Smooth muscle cell of the brain vasculature (primary cell): Measurements from ENCODE around the gene GABRB2.

Source experiments
- DNase-seq: peaks from one replicate; pipeline ENCODE4 v3.0.0-alpha.2; 2012; ENCODE audit warnings: low read depth, low spot score

GABRB2 gene

DNA sequence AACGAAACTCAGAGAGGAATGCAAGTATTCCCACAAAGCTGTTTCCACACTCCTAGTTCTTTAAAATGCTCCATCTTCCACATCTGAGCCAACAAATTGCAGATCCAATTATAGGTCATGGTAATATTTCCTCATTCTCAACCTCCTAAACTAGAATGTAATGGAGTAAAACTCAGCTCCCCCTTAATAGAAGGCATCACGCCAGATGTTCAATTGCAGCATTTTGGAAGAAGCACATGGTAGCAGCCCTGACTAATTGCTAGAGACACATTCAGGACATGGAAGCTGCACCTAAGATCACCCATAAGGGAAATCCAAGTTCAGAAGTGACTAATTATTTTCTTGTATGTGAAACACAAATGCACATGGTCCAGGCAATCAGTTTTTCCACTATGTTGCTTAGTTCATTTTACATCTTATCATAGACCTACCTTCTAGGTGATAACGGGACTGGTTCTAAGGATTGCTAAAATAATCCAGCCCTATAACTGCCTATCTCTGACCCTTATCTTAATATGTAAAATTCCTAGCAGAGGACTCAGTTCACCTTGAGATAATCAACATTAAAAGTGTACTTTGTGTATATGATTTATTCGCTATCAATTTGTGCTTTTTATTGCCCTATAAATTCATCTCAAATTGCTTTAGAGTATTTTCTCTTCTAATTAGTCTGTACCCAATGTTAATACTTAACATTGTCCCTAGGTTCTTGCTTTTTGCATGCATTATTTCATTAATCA, 75.1 kb downstream of the GABRB2 start:
- DNase-seq, result no peak

- no peak for DNase-seq
Measured at GRCh38 chr5:161467703-161468102, 78.8 kb downstream of the GABRB2 start.

DNA sequence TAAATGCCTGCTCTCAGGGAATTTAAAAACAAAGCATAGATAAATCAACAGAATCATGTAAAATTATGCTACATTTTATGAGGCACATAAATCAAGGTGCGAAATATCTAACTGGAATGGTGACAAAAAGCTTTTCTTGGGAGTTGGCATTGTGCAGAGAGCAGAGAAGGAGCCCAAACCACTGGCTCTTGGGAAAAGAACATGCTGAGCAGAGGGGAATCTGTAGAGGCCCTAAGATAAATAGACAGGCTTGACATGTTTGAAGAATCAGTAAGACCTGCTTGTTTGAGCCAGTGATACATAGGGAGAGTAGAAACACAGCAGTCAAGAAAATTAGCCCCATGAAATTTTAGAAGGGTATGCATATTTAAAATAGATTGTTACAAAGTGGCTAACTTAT, 85.8 kb downstream of the GABRB2 start:
- no peak for DNase-seq

DNA sequence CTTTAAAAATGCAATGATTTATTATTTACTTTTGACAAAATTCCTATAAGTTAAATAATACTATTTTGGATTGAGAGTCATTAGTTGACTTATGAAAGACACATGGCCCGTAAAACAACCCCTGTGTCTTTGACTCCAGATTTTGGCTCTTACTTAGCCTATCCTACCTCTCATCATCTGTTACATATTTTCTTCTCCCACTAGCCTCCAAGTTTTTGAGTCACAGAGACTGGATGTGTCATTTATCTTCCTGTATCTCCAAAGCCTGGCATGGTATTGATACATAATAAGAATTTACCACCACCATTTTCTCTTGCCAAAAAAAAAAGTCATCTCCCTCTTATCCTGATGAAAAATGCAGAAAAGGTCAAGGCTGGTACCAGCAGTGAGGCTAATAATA, 99.9 kb downstream of the GABRB2 start:
- DNase-seq, result no peak

DNA sequence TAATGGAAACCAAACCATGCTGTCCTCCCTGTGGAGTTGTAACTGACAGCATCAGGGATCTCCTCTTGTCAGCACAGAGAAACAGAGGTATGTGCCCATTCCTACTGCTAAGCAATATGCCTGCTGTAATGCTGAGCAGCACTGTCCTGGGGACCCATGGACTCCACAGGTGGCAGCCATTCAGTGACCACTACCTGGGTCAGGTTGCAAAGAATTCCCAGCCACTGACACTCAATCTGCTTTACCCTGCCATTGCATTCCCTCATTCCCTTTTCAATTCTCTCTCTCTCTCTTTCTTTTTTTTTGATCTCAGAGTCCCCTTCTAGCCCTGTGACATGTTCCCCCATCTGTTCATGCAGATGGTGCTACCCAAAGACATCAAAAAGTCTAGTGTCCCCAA, 104.1 kb downstream of the GABRB2 start:
- no peak for DNase-seq

DNA sequence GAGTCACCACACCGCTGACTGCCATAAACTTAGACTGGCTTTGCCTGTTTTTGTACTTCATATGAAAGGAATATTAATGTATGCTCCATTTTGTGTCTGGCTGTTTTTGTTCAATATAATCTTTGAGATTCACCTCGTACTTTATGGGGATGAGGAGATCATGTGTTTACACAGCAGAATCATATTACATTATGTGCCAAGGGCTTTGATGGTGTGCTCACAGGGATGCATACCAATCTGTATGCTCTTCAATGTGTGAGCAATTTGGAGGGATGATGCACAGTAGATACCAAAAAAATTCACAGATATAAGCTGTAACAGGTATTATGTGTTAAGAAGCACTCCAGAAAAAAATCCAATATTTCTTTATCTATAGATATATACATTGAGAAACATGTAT, 113.7 kb downstream of the GABRB2 start:
- DNase-seq, result no peak

GRCh38 chr5:161431963-161432362, 114.6 kb downstream of the GABRB2 start:
- no peak for DNase-seq

- no peak for DNase-seq
Measured at GRCh38 chr5:161421067-161421466, 125.5 kb downstream of the GABRB2 start.

- no peak for DNase-seq
Measured at GRCh38 chr5:161420521-161420920, 126.0 kb downstream of the GABRB2 start.

DNA sequence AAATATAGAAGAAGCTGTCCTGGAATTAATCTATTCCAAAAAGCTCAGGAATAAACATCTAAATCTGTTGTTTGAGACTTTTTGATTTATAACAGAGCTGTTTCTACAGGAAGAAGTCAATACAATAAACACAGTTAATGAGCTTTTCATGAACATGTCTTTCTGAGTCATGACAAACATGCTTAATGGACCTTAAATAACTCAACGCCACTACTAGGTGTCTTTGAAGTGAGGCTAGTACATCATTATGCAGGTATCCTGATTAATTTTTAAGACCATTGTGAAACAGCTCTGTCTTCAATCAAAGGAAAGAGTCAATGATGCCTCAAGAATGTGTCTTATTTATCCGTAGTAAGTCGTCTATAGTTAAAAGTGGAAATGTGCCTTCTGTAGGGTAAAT, 131.6 kb downstream of the GABRB2 start:
- DNase-seq, result no peak

DNA sequence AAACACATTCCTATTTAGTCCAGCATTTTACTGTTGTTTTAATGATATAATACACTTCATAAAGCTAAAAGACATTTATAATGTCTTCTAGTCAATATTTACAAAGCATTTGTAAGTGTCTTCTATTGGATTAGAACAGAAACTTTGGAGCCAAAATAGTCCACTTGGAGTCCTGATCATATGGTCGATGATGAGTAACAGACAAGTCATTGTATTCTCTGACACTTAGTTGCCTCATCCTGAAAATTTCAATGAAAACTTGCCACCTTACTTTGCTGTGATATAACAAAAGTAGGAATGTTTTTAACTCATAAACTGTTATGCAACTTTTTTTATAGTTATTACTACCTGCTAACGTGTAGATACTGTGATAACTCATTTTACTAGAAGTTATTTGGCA, 132.5 kb downstream of the GABRB2 start:
- no peak for DNase-seq

GRCh38 chr5:161412792-161413191, 133.7 kb downstream of the GABRB2 start:
- no peak for DNase-seq

GRCh38 chr5:161411156-161411555, 135.4 kb downstream of the GABRB2 start:
- no peak for DNase-seq

DNA sequence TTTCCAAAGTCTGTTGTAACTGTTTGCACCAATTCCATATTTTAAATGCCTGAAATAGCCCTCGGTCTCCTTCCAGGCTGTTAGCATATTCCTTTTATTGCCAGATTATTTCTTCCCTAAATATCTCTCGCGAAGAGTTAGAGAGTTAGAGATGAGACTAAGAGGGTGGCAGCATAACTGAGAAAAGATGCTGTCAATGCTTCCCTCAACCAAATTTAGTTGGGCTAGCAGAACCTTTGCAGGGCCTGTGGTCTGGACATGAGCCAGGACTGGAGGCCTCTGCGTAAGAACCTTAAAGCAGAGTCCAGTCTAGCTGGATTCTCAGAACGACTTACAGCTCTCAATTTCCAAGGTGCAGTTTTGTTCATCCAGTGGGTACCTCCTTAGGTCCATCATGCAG, 135.9 kb downstream of the GABRB2 start:
- DNase-seq, result no peak

DNA sequence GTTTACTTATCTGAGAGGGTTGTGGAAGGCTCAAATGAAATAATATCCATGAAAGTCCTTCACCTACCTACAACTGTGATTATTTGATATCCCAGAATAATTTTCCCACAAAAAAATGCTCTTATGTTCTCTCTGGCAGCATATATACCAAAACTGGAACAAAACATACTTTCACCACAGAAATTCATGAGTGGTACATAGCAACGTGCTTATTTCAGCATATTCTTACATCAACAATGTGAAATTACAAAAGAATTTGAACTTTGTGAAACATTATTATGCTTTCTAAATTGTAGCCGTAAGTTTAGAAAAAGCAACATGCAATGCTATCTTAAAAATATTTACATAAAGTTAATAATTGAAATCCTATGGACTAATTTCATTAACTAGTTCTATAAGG, 137.1 kb downstream of the GABRB2 start:
- no peak for DNase-seq

GRCh38 chr5:161406880-161407279, 139.6 kb downstream of the GABRB2 start:
- DNase-seq, result no peak

DNA sequence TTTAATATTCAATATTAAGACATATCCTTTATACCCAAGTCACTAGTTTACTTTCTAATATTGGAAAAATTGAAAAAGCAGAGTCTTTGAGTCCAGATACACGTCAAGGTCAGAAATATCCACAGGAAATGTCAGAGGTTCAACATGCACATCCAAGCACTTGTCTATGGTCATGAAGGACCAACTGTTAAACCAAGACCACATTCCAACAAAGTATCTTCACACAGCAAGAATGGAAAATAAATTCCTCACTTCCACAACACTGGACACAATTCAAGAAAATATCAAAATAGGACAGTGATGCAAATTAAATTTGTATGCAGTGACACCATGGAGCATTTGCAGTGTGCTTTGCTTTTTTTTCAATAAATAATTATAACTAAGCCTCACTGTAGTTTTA, 142.5 kb downstream of the GABRB2 start:
- DNase-seq, result no peak

- no peak for DNase-seq
Measured at GRCh38 chr5:161403121-161403520, 143.4 kb downstream of the GABRB2 start.

- no peak for DNase-seq
Measured at GRCh38 chr5:161400583-161400982, 145.9 kb downstream of the GABRB2 start.

- no peak for DNase-seq
Measured at GRCh38 chr5:161399996-161400562, 146.4 kb downstream of the GABRB2 start.

DNA sequence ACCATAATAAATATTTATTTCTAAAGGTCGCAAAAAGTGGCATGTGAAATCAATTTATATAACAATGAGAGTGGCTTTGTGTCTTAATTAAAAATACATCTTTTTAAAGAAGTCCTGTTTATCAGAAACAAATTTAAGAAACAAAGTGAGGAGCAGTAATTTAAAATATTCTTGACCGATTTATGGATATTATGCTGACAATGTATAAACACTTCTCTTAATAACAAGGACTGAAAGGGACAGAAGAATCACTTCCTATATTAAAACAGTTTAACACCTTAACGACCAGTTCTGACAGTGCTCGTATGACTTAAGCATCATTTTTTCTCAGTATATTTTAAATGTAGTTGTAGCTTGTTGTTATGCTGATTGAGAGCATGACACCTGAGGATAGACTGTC, 149.1 kb downstream of the GABRB2 start:
- no peak for DNase-seq

DNA sequence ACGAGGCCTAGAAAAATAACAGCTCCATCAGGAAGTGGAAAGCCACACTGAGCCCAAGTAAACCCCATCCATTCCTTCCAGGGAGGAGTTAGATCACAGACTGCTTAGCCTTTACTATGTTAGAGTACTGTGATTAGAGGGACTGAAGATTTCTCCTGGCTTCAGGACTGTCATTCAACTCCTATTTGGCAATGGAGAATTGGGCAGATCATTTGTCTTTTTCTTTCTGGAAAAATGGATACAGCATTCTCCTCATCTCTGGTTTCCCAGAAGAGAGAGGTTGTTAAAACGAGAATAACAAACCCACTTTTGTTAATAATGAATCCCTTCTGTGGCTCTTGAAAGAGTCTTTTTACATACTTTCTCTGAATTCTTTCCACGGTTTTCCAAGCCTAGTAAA, 150.4 kb downstream of the GABRB2 start:
- no peak for DNase-seq

DNA sequence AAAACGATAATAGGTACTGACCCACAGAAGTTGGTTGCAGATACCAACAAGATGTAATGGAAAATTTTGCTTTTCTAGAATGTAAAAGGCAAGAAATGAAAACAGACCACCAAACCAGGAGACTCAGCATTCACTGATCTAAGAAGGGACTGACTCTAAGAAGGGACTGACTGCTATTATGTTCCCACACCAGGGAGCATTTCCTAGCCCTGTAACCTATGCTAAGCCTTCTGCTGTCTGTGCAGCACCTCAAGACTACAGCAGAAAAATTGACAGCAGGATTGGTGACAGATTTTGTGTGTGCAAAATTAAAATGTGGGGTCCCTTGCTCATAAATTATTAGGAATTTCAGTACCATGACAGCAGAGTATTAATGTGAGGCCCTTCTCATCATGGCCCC, 154.8 kb downstream of the GABRB2 start:
- DNase-seq, result no peak

- DNase-seq, result no peak
Measured at GRCh38 chr5:161391016-161391415, 155.5 kb downstream of the GABRB2 start.
